ENCODE results near the gene NBPF6.
"Not testable (repeated sequence)": the region's sequence is repeated elsewhere in the genome, so short reads cannot be mapped to it uniquely, and the experiment has no call there.

- not testable (repeated sequence) for TF ChIP-seq EZH2 (IDR thresholded peaks at IDR 0.05; ENCODE audit: insufficient read depth, poor library complexity, severe bottlenecking); EZH2phosphoT487 (IDR thresholded peaks at IDR 0.05; ENCODE audit: insufficient read depth, low read depth)
Observed at GRCh38 chr1:108485990-108486389, 35.8 kb downstream of the NBPF6 start.
